NCI-H1436 treated with DMSO at 0.1 percent for 48 hours (cell line): ENCODE measurements around the gene FAAP20.

Experiments
- DNase-seq: peaks from one replicate; lab custom pipeline; 2025; lab: John Stamatoyannopoulos, UW

The FAAP20 gene

DNA sequence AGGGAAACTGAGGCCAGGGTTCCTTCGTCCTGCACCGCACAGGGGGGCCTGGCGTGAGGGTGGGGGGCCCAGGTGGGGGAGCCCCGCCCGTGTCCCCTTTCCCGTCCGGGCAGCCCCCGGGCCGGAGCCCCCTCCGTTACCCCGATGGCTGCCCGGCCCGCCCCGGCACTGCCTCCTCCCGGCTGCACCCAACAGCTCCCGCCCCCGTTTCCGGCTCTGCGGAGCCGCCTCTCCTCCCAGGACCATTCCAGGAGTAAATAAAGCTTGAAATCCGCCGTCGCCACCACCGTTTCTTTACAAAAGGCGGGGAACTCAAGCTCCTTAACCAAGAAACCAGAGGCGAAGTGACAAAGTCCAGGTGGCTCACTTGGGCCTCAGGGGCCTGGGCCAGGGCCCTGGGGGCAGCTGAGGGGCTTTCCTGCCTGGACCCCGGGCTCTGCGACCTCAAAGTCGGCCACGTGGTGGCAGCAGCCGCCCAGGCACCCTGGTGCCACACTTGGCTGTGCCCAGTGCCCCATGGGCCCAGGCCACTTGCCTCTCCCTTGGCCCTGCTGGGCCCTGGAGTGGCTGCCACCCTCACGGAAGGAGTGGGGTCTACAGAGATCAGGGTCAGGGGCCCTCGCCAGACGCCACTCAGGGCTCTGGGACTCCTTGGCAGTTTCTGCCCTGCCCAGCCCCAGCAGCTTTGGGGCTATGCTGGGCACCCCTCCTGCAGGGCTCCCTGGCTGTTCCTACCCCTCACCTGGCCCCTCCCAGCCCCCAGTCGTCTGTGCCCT is 514 bp upstream of the FAAP20 start:
- peak; percentile 31 for DNase-seq

GRCh38 chr1:2193514-2194281 is 874 bp downstream of the FAAP20 start:
- no peak for DNase-seq

GRCh38 chr1:2192031-2192995 is 2.3 kb downstream of the FAAP20 start:
- DNase-seq, result no peak

DNA sequence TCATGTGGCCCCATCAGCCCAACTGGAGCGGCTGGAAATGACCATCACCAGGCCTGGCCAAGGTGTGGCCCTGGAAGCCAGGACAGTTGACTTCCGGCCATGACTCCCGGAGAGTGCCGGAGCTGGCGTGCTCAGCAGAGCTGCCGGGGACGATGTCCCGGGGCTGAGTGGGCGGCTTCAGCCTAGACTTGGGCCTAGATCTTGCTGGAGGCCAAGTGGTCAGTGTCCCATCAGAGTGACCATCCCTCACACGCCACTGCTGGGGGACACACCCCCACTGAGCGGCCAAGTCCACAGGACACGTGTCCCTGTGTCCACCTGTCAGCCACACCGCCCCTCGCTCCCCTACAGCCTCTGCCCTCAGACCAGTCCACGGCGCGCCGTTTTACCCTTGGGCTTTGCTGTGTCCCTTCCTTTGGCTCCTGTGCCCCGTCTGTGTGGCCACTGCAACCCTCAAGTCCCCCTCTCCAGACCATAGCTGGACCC is 4.0 kb downstream of the FAAP20 start:
- DNase-seq, result no peak

- DNase-seq, result peak; percentile 54
Measured at GRCh38 chr1:2189459-2190425, 4.8 kb downstream of the FAAP20 start.

- no peak for DNase-seq
Measured at GRCh38 chr1:2188336-2188735, 6.2 kb downstream of the FAAP20 start.

GRCh38 chr1:2187619-2188018 is 7.0 kb downstream of the FAAP20 start:
- no peak for DNase-seq

DNA sequence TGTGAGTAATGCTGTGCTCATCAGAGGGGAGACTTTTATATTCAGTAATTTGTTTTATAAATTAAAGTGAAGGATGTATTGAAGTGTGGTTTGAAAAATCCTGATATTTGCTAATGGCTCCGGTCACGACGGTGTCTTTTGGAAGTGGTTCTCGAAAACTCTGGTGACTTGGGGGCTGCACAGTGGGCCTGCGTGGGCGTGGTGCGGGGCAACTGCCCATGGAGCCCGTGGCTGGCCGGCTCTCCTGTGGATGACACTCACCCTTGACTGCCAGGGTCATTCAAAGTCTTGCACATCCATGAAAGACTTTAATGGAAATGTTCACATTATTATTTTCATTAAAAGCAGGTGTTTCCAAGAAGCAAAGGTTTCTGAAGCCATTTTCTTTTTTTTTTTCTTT is 7.7 kb downstream of the FAAP20 start:
- no peak for DNase-seq

DNA sequence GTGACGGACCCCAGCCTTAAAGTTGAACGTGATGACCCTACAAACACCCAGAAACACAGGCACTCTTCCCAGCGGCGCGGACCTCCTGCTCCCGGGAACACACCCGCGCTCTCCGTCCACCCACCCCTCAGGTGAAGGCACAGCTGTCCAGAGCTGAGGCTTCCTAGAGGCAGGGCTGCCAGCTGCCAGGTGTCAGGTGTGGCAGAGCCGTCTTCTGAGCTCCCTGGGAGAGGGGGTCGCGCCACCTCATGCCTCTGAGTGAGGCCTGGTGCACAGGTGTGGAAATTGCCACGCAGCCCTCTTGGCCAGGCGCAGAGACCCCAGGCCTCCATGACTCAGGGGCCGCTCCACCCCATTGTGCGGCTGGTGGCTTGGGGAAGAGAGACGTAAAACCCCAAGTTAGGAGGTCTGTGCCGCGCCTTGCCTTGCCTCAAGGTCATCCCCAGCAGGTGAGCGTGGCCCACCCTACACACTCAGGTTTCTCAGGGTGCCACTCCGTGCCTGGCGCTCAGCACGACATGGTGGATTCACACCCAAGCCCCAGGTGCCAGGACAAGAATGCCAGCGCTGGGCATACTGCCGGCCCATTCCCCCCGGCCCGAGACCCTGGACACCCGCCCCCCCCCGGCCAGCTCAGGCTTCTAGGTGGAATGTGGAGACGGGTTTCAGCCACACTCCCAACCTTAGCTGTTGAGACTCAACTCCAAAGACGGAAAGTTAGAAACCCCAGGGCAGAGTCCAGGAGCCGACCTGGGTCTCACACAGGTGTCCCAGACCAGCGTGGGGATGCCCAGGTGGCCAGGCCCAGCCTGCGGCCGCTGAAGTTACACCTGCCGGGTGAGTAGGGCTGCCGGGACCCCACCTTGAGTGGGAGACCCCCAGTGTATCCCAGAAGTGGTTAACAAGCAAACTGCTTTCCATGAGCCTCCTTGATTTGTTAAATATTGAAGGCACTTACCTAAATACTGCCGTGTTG is 8.4 kb downstream of the FAAP20 start:
- DNase-seq, result no peak

- DNase-seq, result no peak
Measured at GRCh38 chr1:2184934-2185333, 9.6 kb downstream of the FAAP20 start.

GRCh38 chr1:2184531-2184930 is 10.0 kb downstream of the FAAP20 start:
- DNase-seq, result no peak

GRCh38 chr1:2183937-2184334 is 10.6 kb downstream of the FAAP20 start:
- no peak for DNase-seq

- DNase-seq, result no peak
Measured at GRCh38 chr1:2182376-2182775, 12.2 kb downstream of the FAAP20 start.

GRCh38 chr1:2181752-2182151 is 12.8 kb downstream of the FAAP20 start:
- no peak for DNase-seq

DNA sequence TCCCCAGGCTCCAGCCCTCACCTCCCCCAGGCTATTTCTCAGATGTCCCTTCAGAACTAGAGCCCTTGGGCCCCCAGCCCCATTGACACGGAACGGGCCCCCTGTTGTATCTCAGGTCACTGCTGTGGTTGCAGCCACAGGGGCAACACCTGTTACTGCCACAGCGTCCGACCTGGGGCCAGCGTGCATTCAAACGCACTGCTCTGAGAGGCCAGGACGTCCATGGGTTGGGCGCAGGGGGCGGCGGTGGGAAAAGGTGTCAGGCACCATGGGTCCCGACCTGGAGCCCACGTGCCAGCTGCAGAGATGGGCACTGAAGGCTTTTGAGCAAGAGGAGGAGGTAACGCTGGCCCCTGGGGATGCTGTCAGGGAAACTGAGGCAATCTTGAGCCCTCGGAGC is 13.3 kb downstream of the FAAP20 start:
- DNase-seq, result no peak

DNA sequence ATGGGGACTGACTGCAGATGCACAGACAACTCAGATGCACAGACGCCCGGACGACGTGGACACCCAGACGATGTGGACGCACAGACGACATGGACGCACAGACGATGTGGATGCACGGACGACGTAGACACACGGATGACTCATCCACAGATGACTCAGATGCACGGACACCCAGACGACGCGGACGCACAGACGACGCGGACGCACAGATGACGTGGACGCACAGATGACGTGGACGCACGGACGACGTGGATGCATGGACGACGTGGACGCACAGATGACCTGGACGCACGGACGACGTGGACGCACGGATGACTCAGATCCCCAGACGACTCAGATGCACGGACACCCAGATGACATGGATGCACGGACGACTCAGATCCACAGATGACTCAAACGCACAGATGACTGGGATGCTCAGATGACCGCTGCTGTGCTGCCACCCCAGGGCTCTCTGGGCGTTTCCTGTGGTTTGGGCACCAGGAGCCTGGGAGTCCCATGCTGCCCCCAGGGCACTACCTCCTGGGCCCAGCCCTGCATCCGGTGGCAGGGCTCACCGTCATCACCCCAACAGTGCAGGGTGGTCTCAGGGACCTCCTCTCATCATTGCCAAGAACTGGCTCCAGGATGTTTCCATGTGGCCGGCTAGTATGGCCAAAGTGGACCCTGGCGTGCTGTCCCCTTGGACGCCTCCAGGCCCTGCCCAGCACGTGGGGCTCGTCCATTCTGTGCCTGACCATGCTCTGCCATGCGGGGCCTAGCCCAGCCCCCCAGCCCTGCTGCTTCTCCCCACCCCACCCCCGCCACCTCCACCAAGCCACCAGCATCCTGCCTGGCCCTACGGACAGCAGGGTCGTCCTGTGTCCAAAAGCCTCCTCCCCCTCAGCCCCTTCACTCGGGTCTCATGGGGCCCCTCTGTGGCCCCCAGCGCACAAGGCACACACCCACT is 14.0 kb downstream of the FAAP20 start:
- DNase-seq, result no peak

DNA sequence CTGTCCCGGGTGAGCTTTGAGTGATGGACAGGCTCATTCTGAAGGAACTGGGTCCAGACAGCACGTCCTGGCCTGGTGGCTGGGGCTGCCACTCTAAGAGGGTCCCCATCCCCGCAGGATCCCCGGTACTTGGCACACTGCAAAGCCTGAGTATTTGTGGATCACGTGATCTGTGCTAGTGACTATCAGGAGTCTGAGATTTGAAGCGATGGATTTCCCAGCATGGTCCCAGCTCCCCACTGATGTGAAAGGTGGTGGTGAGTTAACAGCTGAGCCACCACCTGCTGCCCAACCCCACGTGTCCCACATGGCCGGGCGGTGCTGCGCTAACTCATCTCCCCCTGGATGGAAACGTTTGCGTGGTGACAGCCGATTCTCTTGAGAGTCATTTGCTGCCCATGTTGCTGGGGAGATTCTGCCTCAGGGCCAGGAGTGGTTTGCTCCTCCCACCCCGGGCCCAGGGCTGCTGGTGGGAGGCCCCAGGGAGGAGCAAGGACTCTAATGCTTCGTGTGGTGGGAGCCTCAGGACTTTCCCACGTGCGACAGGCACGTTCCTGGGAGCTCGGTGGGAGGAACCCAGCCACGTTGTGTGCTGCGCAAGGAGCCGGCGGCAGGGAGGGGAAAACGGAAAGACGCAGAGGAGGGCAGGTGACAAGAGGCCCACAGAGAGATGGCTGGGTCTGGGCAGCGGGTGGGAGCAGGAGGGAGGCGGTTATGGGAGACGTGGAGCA is 15.1 kb downstream of the FAAP20 start:
- DNase-seq, result peak; percentile 72

- DNase-seq, result no peak
Measured at GRCh38 chr1:2178875-2179274, 15.7 kb downstream of the FAAP20 start.
